Thyroid gland (tissue), 4 donors: ENCODE data around the gene HAAO.

Experiments
- CTCF ChIP-seq, 6 experiments: fragments of 200-600 bp in 3 of 6; fragments of 450-650 bp in 3 of 6; sonication (generic) in 3 of 6; IDR thresholded peaks; one replicate each; pipeline ENCODE4 v1.5.1; 2016 to 2019; ENCODE audit warnings: antibody characterized with exemption in 6 of 6, mild to moderate bottlenecking in 2 of 6, inconsistent platforms in 1 of 6, moderate library complexity in 1 of 6
- POLR2A ChIP-seq, 2 donors: fragments of 450-650 bp; IDR thresholded peaks; one replicate each; pipeline ENCODE4 v1.6.1; 2017; ENCODE audit warnings: antibody characterized with exemption in 2 of 2, mild to moderate bottlenecking in 2 of 2, moderate library complexity in 1 of 2

- TF ChIP-seq POLR2A (IDR thresholded peaks at IDR 0.05) (no peak), CTCF (IDR thresholded peaks at IDR 0.05) (no peak)
These were observed 45.0 kb downstream of the HAAO start for GRCh38 chr2:42747422-42747821.
